Kidney epithelial cell (primary cell): Measurements from ENCODE around the gene RSBN1L. TPM values are rescaled to one million over a fixed set of nuclear protein-coding genes. Genes with fewer than 3 reads are reported as not detected.

Source experiments
- DNase-seq: peaks from one replicate; pipeline ENCODE4 v3.0.0-alpha.2; 2010; ENCODE audit warnings: low read depth
- H3K27me3 ChIP-seq: 2 replicates; pipeline ENCODE4 v1.6.0; 2011; ENCODE audit warnings: low read length; ENCODE audit not compliant: control insufficient read depth, insufficient read depth
- H3K36me3 ChIP-seq: 2 replicates; pipeline ENCODE4 v1.5.1; 2011; ENCODE audit warnings: low read length; ENCODE audit not compliant: control insufficient read depth, insufficient read depth
- H3K4me3 ChIP-seq: 2 replicates; pipeline ENCODE4 v1.5.1; 2011; ENCODE audit warnings: low read depth, mild to moderate bottlenecking, control low read depth, low read length
- total RNA-seq: library from RNA; depleted of rRNA; stranded (reverse); fragments of >200 nt; gene quantifications from 2 replicates; pipeline ENCODE4 v1.2.3, GENCODE V29; 2015
- TF ChIP-seq, protein P1 (sequence below): IDR thresholded peaks from 2 replicates; pipeline ENCODE4 v1.5.1; 2011; ENCODE audit warnings: mild to moderate bottlenecking, moderate library complexity, low read length, control low read depth, inconsistent platforms; ENCODE audit not compliant: insufficient read depth, poor library complexity, severe bottlenecking

The RSBN1L gene
- total RNA-seq, 1 donor from 2014 or later: 8.7 TPM

DNA sequence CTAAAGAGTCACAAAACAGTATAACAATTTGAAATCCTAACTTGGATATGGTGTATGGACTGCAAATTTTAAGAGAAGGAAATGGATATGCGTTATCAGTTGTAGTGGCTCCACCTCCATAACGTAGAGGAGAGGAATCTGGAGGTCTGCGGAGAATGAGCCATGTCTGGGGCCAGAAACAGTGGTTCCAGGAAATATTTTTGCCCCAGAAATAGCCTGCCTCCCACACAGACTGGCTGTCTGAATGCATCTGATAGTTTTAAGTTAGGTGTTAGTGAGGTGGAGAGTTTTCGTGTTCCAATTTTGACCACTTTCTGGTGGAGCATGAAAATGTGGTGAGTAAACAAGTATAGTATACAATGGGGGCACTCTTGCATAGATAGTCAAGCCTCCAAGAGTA is 103.9 kb downstream of the RSBN1L start:
- Histone ChIP-seq H3K36me3 (no peaks in the 10 kb centered on the region), H3K27me3 (no peaks in the 10 kb centered on the region), H3K4me3 (no peak overlapping the region)
- TF ChIP-seq, protein P1, sequence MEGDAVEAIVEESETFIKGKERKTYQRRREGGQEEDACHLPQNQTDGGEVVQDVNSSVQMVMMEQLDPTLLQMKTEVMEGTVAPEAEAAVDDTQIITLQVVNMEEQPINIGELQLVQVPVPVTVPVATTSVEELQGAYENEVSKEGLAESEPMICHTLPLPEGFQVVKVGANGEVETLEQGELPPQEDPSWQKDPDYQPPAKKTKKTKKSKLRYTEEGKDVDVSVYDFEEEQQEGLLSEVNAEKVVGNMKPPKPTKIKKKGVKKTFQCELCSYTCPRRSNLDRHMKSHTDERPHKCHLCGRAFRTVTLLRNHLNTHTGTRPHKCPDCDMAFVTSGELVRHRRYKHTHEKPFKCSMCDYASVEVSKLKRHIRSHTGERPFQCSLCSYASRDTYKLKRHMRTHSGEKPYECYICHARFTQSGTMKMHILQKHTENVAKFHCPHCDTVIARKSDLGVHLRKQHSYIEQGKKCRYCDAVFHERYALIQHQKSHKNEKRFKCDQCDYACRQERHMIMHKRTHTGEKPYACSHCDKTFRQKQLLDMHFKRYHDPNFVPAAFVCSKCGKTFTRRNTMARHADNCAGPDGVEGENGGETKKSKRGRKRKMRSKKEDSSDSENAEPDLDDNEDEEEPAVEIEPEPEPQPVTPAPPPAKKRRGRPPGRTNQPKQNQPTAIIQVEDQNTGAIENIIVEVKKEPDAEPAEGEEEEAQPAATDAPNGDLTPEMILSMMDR: no peak
- DNase-seq: no peak

DNA sequence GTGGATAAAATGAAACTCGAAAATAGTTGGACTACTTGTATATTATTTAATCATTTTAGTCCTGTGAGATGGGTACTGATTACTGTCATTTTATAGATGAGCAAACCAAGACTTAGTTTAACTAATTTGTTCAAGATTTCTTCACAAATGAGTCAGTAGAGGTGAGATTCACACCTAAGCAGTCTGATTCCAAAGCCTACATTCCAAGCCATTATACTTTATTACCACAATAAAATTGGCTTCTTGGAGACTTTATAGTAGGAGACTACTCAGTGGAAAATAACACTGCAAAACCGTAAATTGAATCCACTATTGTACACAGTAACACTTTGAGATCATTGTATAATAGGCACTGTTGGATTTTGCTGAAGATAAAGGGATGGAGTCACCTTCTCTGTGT is 104.5 kb downstream of the RSBN1L start:
- Histone ChIP-seq H3K36me3 (no peaks in the 10 kb centered on the region), H3K4me3 (no peak overlapping the region), H3K27me3 (no peaks in the 10 kb centered on the region)
- no peak for DNase-seq
- TF ChIP-seq, protein P1: no peak

DNA sequence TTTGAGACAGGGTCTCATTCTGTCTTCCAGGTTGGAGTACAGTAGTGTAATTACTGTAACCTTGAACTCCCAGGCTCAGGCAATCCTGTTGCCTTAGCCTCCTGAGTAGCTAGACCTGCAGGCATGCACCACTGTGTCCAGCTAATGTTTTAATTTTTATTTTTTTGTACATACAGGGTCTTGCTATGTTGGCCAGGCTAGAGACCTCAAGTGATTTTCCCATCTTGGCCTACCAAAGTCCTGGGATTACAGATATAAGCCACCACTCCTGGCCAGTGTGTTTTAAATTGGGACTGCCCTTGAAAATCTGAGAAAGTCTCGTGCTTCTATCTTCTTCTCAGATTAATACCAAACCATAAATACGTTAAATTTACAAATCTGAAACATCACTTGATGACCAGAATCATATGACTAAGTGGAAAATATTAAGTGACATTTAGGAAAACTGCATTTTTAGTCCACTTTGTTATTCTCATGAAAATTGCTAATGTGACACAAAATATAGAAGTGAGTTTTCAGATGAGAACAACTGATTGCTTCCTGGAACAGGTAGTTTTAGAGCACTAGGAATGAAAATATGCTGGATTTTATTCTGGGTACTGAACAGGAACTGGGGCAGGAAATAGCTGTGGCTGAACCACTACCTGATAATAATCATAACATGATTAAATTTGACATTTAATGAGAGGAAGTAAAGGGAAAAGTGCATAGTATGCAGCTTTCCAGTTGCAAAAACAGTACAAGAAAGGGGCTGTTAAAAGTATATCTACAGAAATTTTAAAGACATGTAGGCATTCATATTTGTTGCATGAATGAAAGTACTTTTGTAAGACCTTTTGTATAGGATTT is 106.5 kb downstream of the RSBN1L start:
- no peaks in the 10 kb centered on the region for H3K36me3 ChIP-seq
- no peak overlapping the region for H3K4me3 ChIP-seq
- no peaks in the 10 kb centered on the region for H3K27me3 ChIP-seq
- TF ChIP-seq, protein P1: no peak
- no peak for DNase-seq

DNA sequence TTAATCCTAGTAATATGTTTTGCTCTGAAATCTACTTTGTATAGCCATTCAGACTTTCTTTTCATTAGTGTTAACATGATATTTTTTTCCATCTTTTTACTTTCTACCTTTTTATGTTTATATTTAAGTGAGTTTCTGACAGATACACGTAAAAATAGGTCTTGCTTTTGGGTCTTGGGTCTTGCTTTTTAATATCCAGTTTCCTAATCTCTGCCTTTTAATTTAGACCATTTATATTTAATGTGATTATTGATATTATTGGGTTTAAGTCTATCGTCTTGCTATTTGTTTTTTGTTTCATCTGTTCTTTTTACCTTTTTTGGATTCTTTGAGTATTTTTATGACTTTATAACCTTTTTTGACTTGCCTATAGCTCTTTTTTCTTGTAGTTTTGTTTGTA is 110.2 kb downstream of the RSBN1L start:
- DNase-seq: no peak

DNA sequence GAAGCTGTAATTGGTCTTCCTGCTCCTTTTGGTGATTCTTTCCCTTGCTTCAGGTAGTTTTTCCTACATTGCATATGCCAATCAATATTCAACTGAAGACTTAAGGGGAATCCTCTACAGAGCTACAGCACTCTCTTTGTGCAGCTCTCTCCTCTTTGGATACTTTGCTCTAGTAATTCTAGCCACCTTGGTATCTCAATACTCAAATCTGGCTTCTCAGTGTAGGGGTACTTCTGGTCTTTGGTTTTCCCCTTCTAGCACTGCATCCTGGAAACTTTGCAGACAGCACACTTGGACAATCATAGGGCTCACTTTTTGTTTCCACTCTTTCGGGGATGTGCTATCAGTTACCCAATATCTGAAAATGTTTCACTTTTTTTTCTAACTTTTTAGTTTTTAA is 112.3 kb downstream of the RSBN1L start:
- no peaks in the 10 kb centered on the region for H3K36me3 ChIP-seq
- TF ChIP-seq, protein P1: no peak
- H3K27me3 ChIP-seq: no peaks in the 10 kb centered on the region
- no peak overlapping the region for H3K4me3 ChIP-seq
- no peak for DNase-seq

More for the DNA sequence above, 110.2 kb downstream of the RSBN1L start:
- TF ChIP-seq, protein P1: no peak
- no peaks in the 10 kb centered on the region for H3K27me3 ChIP-seq
- no peaks in the 10 kb centered on the region for H3K36me3 ChIP-seq
- no peak overlapping the region for H3K4me3 ChIP-seq
